ENCODE data around the gene EEF1AKMT1. TPM values are rescaled to one million over a fixed set of nuclear protein-coding genes. Genes with fewer than 3 reads are reported as not detected.

Gene EEF1AKMT1
- total and polyA plus RNA-seq, 10 of the 15 experiments (the other 5 are each of a cell fraction or from before 2014, with no cell fraction given), result 7.9 to 44.5 (median 11.0) TPM

- no peak for TF ChIP-seq RELA (IDR thresholded peaks at IDR 0.05; ENCODE audit: borderline replicate concordance, partially characterized antibody)
- no peak for TF ChIP-seq NRF1 (conservative IDR thresholded peaks at IDR 0.05; ENCODE audit: low read depth, low read length)
- TF ChIP-seq, protein P1, sequence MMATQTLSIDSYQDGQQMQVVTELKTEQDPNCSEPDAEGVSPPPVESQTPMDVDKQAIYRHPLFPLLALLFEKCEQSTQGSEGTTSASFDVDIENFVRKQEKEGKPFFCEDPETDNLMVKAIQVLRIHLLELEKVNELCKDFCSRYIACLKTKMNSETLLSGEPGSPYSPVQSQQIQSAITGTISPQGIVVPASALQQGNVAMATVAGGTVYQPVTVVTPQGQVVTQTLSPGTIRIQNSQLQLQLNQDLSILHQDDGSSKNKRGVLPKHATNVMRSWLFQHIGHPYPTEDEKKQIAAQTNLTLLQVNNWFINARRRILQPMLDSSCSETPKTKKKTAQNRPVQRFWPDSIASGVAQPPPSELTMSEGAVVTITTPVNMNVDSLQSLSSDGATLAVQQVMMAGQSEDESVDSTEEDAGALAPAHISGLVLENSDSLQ (IDR thresholded peaks at IDR 0.05), result no peak
- TF ChIP-seq MEF2A (IDR thresholded peaks at IDR 0.05; ENCODE audit: insufficient read depth, low read depth, low read length), result no peak
- TF ChIP-seq KAT2A (conservative IDR thresholded peaks at IDR 0.05; ENCODE audit: control insufficient read depth, low read depth, low read length), result no peak
- no peak for TF ChIP-seq ZSCAN29 (IDR thresholded peaks at IDR 0.05)
- TF ChIP-seq, protein P2, sequence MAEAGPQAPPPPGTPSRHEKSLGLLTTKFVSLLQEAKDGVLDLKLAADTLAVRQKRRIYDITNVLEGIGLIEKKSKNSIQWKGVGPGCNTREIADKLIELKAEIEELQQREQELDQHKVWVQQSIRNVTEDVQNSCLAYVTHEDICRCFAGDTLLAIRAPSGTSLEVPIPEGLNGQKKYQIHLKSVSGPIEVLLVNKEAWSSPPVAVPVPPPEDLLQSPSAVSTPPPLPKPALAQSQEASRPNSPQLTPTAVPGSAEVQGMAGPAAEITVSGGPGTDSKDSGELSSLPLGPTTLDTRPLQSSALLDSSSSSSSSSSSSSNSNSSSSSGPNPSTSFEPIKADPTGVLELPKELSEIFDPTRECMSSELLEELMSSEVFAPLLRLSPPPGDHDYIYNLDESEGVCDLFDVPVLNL (IDR thresholded peaks at IDR 0.05; ENCODE audit: low read depth, low read length), result no peak
- TF ChIP-seq SP1 (IDR thresholded peaks at IDR 0.05; ENCODE audit: low read depth, low read length), result no peak
- TF ChIP-seq LARP7 (IDR thresholded peaks at IDR 0.05), result no peak
Measured at GRCh38 chr13:20780317-20780716, 6.6 kb upstream of the EEF1AKMT1 start (continued).

DNA sequence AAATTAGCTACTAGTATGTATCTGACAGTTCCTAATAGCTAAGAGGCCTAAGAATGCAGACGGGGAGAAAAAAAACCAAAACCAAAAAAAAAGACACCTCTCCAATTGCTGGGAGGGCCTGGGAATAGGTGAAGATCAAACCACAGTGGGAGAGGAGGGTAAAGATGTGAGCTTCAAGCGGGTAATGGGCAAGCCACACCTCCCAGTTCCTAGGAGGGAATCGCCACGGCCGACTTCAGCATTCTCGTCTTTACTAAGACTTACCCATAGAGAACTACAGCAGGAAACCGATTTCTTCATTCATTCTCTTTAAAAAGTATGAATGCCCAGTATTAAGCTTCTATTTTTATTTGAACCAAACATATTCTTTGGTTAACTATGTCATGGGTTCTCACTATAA, 5.6 kb upstream of the EEF1AKMT1 start:
- peaks cover 0 to 4% of the 10 kb centered on the region in 2 experiments; a peak in 1 of 4 replicates for H3K36me3 ChIP-seq (ENCODE audit: control insufficient read depth in 2 of 2, insufficient read depth in 2 of 2, low read length in 1 of 2)
- no peak overlapping the region for H2AFZ ChIP-seq (ENCODE audit: control insufficient read depth, low read depth, low read length)
- no peak overlapping the region for H3K9ac ChIP-seq (ENCODE audit: control insufficient read depth, insufficient read depth, low read length)
- peaks cover 7% of the 10 kb centered on the region for H3K4me1 ChIP-seq (ENCODE audit: control insufficient read depth, insufficient read depth, low read length)
- BruUV-seq (replicated peaks), result no TSS peak
- H3K9me3 ChIP-seq (replicated peaks; ENCODE audit: control insufficient read depth, insufficient read depth, low read length), result no peaks in the 10 kb centered on the region
- ChIA-PET RAD21 (ENCODE audit: unreplicated experiment) (no interaction called here), CTCF (interaction anchor here (0.6 to 2.1 kb wide), 4 partner anchors 68 to 286 kb away, joined by 3 to 7 read pairs (median 4); no protein-coding TSS in a partner anchor), POLR2A (interaction anchor here (0.5 to 0.6 kb wide), 2 partner anchors 8 to 885 kb away, joined by 3 to 4 read pairs; no protein-coding TSS in a partner anchor), SMC1A (ENCODE audit: uncharacterized antibody, unreplicated experiment) (interaction anchor here (0.7 to 1.9 kb wide), 3 partner anchors 8 to 283 kb away, joined by 3 to 5 read pairs (median 4); no protein-coding TSS in a partner anchor)
- DNase-seq (ENCODE audit: low read depth, low spot score) (no peak), FAIRE-seq (no peak), ATAC-seq (no peak)
- no peaks in the 10 kb centered on the region for H4K20me1 ChIP-seq (ENCODE audit: control insufficient read depth, insufficient read depth)
- 97% methylated on average over 7 of the region's 7 CpGs for WGBS (ENCODE audit: insufficient coverage, insufficient replicate concordance, low lambda C conversion rate, missing lambda C conversion rate)
- H3K27me3 ChIP-seq (replicated peaks in 1 of 2; ENCODE audit: control insufficient read depth in 2 of 2, insufficient read depth in 2 of 2, low read length in 1 of 2), result no peaks in the 10 kb centered on the region
- no peak overlapping the region for H3K4me3 ChIP-seq
- intact Hi-C loops (cut with micrococcal nuclease; ENCODE audit: unreplicated experiment), result no loop called here
- H3K79me2 ChIP-seq (ENCODE audit: control insufficient read depth, insufficient read depth, low read length), result no peaks in the 10 kb centered on the region
- H3K27ac ChIP-seq (ENCODE audit: control insufficient read depth, insufficient read depth), result no peak overlapping the region
- no peak overlapping the region for H3K4me2 ChIP-seq (ENCODE audit: control insufficient read depth, insufficient read depth)
- in situ Hi-C loops (cut with MboI), result no loop called here
- TF ChIP-seq, protein P3, sequence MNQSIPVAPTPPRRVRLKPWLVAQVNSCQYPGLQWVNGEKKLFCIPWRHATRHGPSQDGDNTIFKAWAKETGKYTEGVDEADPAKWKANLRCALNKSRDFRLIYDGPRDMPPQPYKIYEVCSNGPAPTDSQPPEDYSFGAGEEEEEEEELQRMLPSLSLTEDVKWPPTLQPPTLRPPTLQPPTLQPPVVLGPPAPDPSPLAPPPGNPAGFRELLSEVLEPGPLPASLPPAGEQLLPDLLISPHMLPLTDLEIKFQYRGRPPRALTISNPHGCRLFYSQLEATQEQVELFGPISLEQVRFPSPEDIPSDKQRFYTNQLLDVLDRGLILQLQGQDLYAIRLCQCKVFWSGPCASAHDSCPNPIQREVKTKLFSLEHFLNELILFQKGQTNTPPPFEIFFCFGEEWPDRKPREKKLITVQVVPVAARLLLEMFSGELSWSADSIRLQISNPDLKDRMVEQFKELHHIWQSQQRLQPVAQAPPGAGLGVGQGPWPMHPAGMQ (IDR thresholded peaks at IDR 0.05; ENCODE audit: borderline replicate concordance), result no peak
- TF ChIP-seq CEBPZ (IDR thresholded peaks at IDR 0.05; ENCODE audit: low read depth, low read length), result no peak
- TF ChIP-seq CBX5 (IDR thresholded peaks at IDR 0.05; ENCODE audit: low read depth), result no peak
- no peak for TF ChIP-seq NRF1 (conservative IDR thresholded peaks at IDR 0.05; ENCODE audit: low read depth, low read length)
- TF ChIP-seq MLLT1 (IDR thresholded peaks at IDR 0.05), result no peak
- no peak for TF ChIP-seq ZSCAN29 (IDR thresholded peaks at IDR 0.05)

Data from GM12878 (cell line).